Activated CD4-positive, alpha-beta T cell treated with anti-CD3 and anti-CD28 coated beads, Interleukin-2, Interleukin-4, amounts not matched to agents 100 ng/mL and 50 ng/mL, durations not matched to agents 16 hours and 8 hours (primary cell): ENCODE results near the gene CEP126.

ENCODE experiments used
- DNase-seq: peaks from one replicate; pipeline ENCODE4 v3.0.0-alpha.2; 2020; ENCODE audit warnings: low spot score

The CEP126 gene

GRCh38 chr11:102012946-102013345 is 98.1 kb downstream of the CEP126 start:
- peak; percentile 22 for DNase-seq

GRCh38 chr11:102014756-102015155 is 99.9 kb downstream of the CEP126 start:
- DNase-seq, result no peak

GRCh38 chr11:102017026-102017425 is 102.2 kb downstream of the CEP126 start:
- no peak for DNase-seq

GRCh38 chr11:102026217-102026616 is 111.4 kb downstream of the CEP126 start:
- no peak for DNase-seq

- no peak for DNase-seq
Observed at GRCh38 chr11:102026959-102027358, 112.1 kb downstream of the CEP126 start.

GRCh38 chr11:102036757-102037156 is 121.9 kb downstream of the CEP126 start:
- no peak for DNase-seq

- DNase-seq, result no peak
Observed at GRCh38 chr11:102046841-102047240, 132.0 kb downstream of the CEP126 start.

- peak; percentile 57 for DNase-seq
Observed at GRCh38 chr11:102047305-102047924, 132.6 kb downstream of the CEP126 start, which contains the start of gene CFAP300. Gene CFAP300 (plus strand): TSS chr11:102047437. CDS start chr11:102047471, 34 bp downstream.
